HL-60 (cell line): ENCODE data around the gene GRM8.

Experiments used
- DNase-seq, 2 experiments: peaks; one replicate each; pipeline ENCODE4 v3.0.0-alpha.2; 2010 to 2020; ENCODE audit warnings: low read depth in 1 of 2, low spot score in 1 of 2
- H3K27ac ChIP-seq: fragments of 250-450 bp; sonication (Bioruptor Pico); replicated peaks from 2 replicates; pipeline ENCODE4 v1.5.1; 2020; ENCODE audit warnings: mild to moderate bottlenecking, moderate library complexity
- H3K27me3 ChIP-seq: fragments of 250-450 bp; sonication (Bioruptor Pico); 2 replicates; pipeline ENCODE4 v1.5.1; 2021; ENCODE audit warnings: mild to moderate bottlenecking, moderate library complexity; ENCODE audit not compliant: insufficient read depth, poor library complexity, severe bottlenecking
- H3K4me3 ChIP-seq: replicated peaks from 2 replicates; pipeline ENCODE4 v1.5.1; 2011; ENCODE audit warnings: mild to moderate bottlenecking, control low read depth, low read length; ENCODE audit not compliant: insufficient read depth
- CTCF ChIP-seq: IDR thresholded peaks from one replicate; pipeline ENCODE4 v1.5.1; 2011; ENCODE audit warnings: low read length, control low read depth, inconsistent platforms; ENCODE audit not compliant: insufficient read depth
- GABPA ChIP-seq: IDR thresholded peaks from 2 replicates; pipeline ENCODE4 v1.6.1; 2012; ENCODE audit warnings: low read depth
- POLR2AphosphoS5 ChIP-seq: IDR thresholded peaks from 2 replicates; pipeline ENCODE4 v1.6.1; 2012; ENCODE audit warnings: low read depth
- REST ChIP-seq: IDR thresholded peaks from 2 replicates; pipeline ENCODE4 v1.6.1; 2012; ENCODE audit warnings: low read depth; ENCODE audit not compliant: insufficient replicate concordance
- SPI1 ChIP-seq: IDR thresholded peaks from 2 replicates; pipeline ENCODE4 v1.6.1; 2012; ENCODE audit warnings: low read depth, mild to moderate bottlenecking, borderline replicate concordance

The GRM8 gene

GRCh38 chr7:126750207-126750911, 502.4 kb downstream of the GRM8 start:
- H3K27ac ChIP-seq, result no peak overlapping the region
- no peaks in the 10 kb centered on the region for H3K27me3 ChIP-seq
- H3K4me3 ChIP-seq, result no peak overlapping the region
- no peak for DNase-seq
- TF ChIP-seq REST, result no peak
- no peak for TF ChIP-seq GABPA
- peak; percentile 7; the same call in 1 of the 2 replicates for TF ChIP-seq SPI1

GRCh38 chr7:126728967-126729366, 523.8 kb downstream of the GRM8 start:
- no peak overlapping the region for H3K27ac ChIP-seq

GRCh38 chr7:126727930-126728391, 524.8 kb downstream of the GRM8 start:
- TF ChIP-seq SPI1 (no peak), POLR2AphosphoS5 (no peak), CTCF (no peak), REST (no peak), GABPA (no peak)
- Histone ChIP-seq H3K27me3 (no peaks in the 10 kb centered on the region), H3K27ac (no peak overlapping the region), H3K4me3 (no peak overlapping the region)
- peak in 1 of 2 experiments; percentile 5 for DNase-seq

More at GRCh38 chr7:126728967-126729366, 523.8 kb downstream of the GRM8 start:
- no peak overlapping the region for H3K4me3 ChIP-seq
- TF ChIP-seq SPI1 (no peak), REST (no peak), GABPA (no peak), CTCF (no peak), POLR2AphosphoS5 (no peak)
- H3K27me3 ChIP-seq, result no peaks in the 10 kb centered on the region
- DNase-seq, result no peak
